SK-N-SH (cell line): ENCODE results near the gene GDAP2. TPM values are rescaled to one million over a fixed set of nuclear protein-coding genes. Genes with fewer than 3 reads are reported as not detected.
A peak's percentile ranks its signal among the peaks of the same experiment; 100 is the strongest.

Experiments
- CTCF ChIA-PET: fragments of 300-600, 350-600 bp; formaldehyde crosslinking; extraction: SDS; loops from one replicate; lab custom pipeline; 2021; lab: Yijun Ruan, JAX
- POLR2A ChIA-PET: fragments of 350-600 bp; sonication (Branson Sonifier 250); formaldehyde crosslinking; extraction: SDS; loops from one replicate; lab custom pipeline; 2020; ENCODE audit warnings: antibody characterized with exemption, inconsistent platforms; lab: Yijun Ruan, JAX
- DNase-seq: peaks from one replicate; pipeline ENCODE4 v3.0.0; 2012
- H2AFZ ChIP-seq: fragments of 200-600 bp; sonication (generic); 2 replicates; pipeline ENCODE4 v1.8.1; 2016; ENCODE audit warnings: antibody characterized with exemption, mild to moderate bottlenecking, low read depth
- H3F3A ChIP-seq: fragments of 200-600 bp; sonication (generic); replicated peaks from 2 replicates; pipeline ENCODE3; 2016; ENCODE audit warnings: antibody characterized with exemption, mild to moderate bottlenecking; ENCODE audit not compliant: insufficient read depth
- H3K27ac ChIP-seq, 2 experiments: fragments of 200-500 bp in 1 of 2; fragments of 200-600 bp in 1 of 2; sonication (Bioruptor generic) in 1 of 2; sonication (generic), shearing (Covaris generic) in 1 of 2; 2 replicates each; pipeline versions ENCODE4 v1.5.1 to v1.6.1; 2014 to 2016; ENCODE audit warnings: low read depth in 2 of 2, inconsistent platforms in 1 of 2, low read length in 1 of 2, mild to moderate bottlenecking in 1 of 2, mixed read lengths in 1 of 2
- H3K27me3 ChIP-seq: fragments of 200-600 bp; sonication (generic), shearing (Covaris generic); 2 replicates; pipeline ENCODE4 v1.6.1; 2016; ENCODE audit warnings: mixed run types; ENCODE audit not compliant: insufficient read depth
- H3K36me3 ChIP-seq, 2 experiments: fragments of 200-500 bp in 1 of 2; fragments of 200-600 bp in 1 of 2; sonication (Bioruptor generic) in 1 of 2; sonication (generic) in 1 of 2; replicated peaks in 1 of 2; 2 replicates each; pipeline versions ENCODE3 to v1.5.1; 2014 to 2016; ENCODE audit warnings: low read length in 1 of 2, mild to moderate bottlenecking in 1 of 2; ENCODE audit not compliant: insufficient read depth in 2 of 2, control insufficient read depth in 1 of 2
- H3K4me1 ChIP-seq, 2 experiments: fragments of 200-500 bp in 1 of 2; fragments of 200-600 bp in 1 of 2; sonication (Bioruptor generic) in 1 of 2; sonication (generic), shearing (Covaris generic) in 1 of 2; 2 replicates each; pipeline versions ENCODE4 v1.5.1 to v1.6.1; 2014 to 2016; ENCODE audit warnings: low read depth in 1 of 2, low read length in 1 of 2, mixed run types in 1 of 2; ENCODE audit not compliant: insufficient read depth in 2 of 2, control insufficient read depth in 1 of 2
- H3K4me2 ChIP-seq: fragments of 200-600 bp; sonication (generic), shearing (Covaris generic); 2 replicates; pipeline ENCODE4 v1.6.1; 2017; ENCODE audit warnings: mixed run types
- H3K4me3 ChIP-seq, 2 experiments: fragments of 200-500 bp in 1 of 2; fragments of 200-600 bp in 1 of 2; sonication (Bioruptor generic) in 1 of 2; sonication (generic), shearing (Covaris generic) in 1 of 2; 2 replicates each; pipeline versions ENCODE4 v1.5.1 to v1.8.1; 2014 to 2016; ENCODE audit warnings: low read depth in 2 of 2, inconsistent platforms in 1 of 2, low read length in 1 of 2, mild to moderate bottlenecking in 1 of 2, mixed read lengths in 1 of 2, moderate library complexity in 1 of 2
- H3K79me2 ChIP-seq: fragments of 200-600 bp; sonication (generic); 2 replicates; pipeline ENCODE4 v1.8.1; 2017; ENCODE audit warnings: mild to moderate bottlenecking; ENCODE audit not compliant: insufficient read depth
- H3K9ac ChIP-seq: fragments of 200-600 bp; sonication (generic); 2 replicates; pipeline ENCODE4 v1.6.1; 2017; ENCODE audit warnings: mixed run types
- H3K9me2 ChIP-seq: fragments of 200-600 bp; sonication (generic); 2 replicates; pipeline ENCODE4 v1.6.1; 2017; ENCODE audit warnings: mixed run types
- H3K9me3 ChIP-seq: fragments of 200-600 bp; sonication (generic); 2 replicates; pipeline ENCODE4 v1.6.1; 2017; ENCODE audit warnings: mixed run types, mild to moderate bottlenecking, moderate library complexity
- H4K20me1 ChIP-seq: fragments of 200-600 bp; sonication (generic); 2 replicates; pipeline ENCODE4 v1.6.1; 2017; ENCODE audit warnings: mild to moderate bottlenecking, mixed run types; ENCODE audit not compliant: insufficient read depth
- FOSL2 ChIP-seq: IDR thresholded peaks from 2 replicates; pipeline ENCODE4 v1.4.0; 2012; ENCODE audit warnings: low read depth, mild to moderate bottlenecking, moderate library complexity, borderline replicate concordance
- FOXJ3 ChIP-seq: sonication (generic); formaldehyde crosslinking; IDR thresholded peaks from 2 replicates; pipeline ENCODE4 v1.5.1; 2020; ENCODE audit warnings: mild to moderate bottlenecking, missing genetic modification reagents
- PBX3 ChIP-seq: IDR thresholded peaks from 2 replicates; pipeline ENCODE4; 2012
- TCF12 ChIP-seq: IDR thresholded peaks from 2 replicates; pipeline ENCODE4 v1.4.0; 2012
- TEAD4 ChIP-seq: IDR thresholded peaks from 2 replicates; pipeline ENCODE4 v1.4.0; 2012; ENCODE audit warnings: mild to moderate bottlenecking, borderline replicate concordance; ENCODE audit not compliant: insufficient read depth
- ZBTB33 ChIP-seq: IDR thresholded peaks from 2 replicates; pipeline ENCODE4 v1.4.0; 2012; ENCODE audit warnings: low read depth, borderline replicate concordance
- WGBS: methylation state at CpG from one replicate; pipeline ENCODE4 v1.1.6; 2017; ENCODE audit warnings: low lambda C conversion rate; 5-methylcytosine and 5-hydroxymethylcytosine counted together
- polyA plus RNA-seq, 3 experiments: library from polyadenylated mRNA; depleted of rRNA; stranded (reverse); fragments of >200 nt; gene quantifications; 2 replicates each; pipeline ENCODE4 v1.2.3, GENCODE V29; 2012
- TF ChIP-seq, protein P1 (sequence below): fragments of 150-350 bp; IDR thresholded peaks from 2 replicates; pipeline ENCODE4 v1.6.1; 2016; ENCODE audit warnings: mild to moderate bottlenecking, low read depth, low read length

Gene GDAP2
- polyA plus RNA-seq, 1 of the 3 experiments (the other 2 are of a cell fraction): 5.6 TPM

DNA sequence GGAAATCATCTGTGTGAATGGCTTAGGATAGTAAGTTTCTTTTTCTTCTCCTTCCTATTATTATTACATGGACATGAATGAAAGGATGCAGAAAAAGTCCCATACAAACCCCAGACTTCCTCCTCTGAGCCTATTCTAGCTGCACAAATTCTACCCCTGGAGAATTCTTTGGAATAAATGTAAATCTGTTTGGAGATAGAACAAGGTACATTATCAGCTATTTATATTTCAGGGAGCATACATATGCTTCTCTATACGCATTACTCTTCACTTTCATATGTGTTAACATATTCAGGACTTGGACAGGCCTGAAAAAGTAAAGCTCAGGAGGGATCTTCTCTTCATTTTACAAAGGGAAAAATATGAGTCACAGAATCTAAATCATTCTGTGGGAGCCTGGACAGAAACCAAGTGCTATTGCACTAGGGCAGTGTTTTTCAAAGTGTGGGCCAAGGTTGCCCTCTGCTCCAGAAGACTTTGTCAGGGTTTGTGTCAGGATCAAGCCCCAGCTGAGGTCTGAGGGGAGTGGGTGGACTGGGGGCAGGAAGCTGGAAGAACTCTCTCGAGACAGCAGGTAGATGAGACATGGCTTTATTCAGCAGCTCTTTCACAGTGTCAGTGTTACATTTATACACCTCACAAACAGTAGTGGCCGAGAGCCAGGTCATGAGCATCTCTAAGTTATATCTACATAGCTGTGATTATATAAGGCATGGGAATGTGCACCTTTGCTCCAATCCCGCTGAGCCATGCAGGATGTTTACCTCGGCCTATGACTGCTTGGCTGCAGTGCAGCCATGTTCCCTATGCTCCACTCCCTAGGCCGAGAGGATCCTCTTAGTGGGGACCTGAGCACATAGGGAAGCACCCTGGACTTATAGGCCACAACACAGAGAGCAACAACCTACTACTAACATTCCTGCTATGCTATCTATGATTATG, 114.3 kb downstream of the GDAP2 start:
- 76% methylated on average over 6 of the region's 6 CpGs for WGBS
- Histone ChIP-seq H4K20me1 (no peaks in the 10 kb centered on the region), H3K36me3 (no peaks in the 10 kb centered on the region), H3F3A (peaks cover 10% of the 10 kb centered on the region), H3K4me1 (peaks cover 12 to 18% of the 10 kb centered on the region in 2 experiments; a peak in 3 of 4 replicates), H3K9me3 (no peaks in the 10 kb centered on the region), H2AFZ (no peak overlapping the region), H3K27me3 (no peaks in the 10 kb centered on the region), H3K27ac (peak overlapping the region in 1 of 2 experiments; percentile 64; a peak in 3 of 4 replicates), H3K9me2 (no peaks in the 10 kb centered on the region), H3K79me2 (no peaks in the 10 kb centered on the region), H3K4me2 (no peak overlapping the region), H3K9ac (no peak overlapping the region), H3K4me3 (no peak overlapping the region)
- DNase-seq: no peak
- CTCF ChIA-PET: interaction anchor here (1.0 to 6.7 kb wide), 5 partner anchors 11 to 84 kb away, joined by 3 to 57 read pairs (median 3); no protein-coding TSS in a partner anchor
- TF ChIP-seq ZBTB33 (no peak), FOSL2 (peak; percentile 65; the same call in 1 of the 2 replicates), PBX3 (peak; percentile 20; the same call in 1 of the 2 replicates), FOXJ3 (no peak), TEAD4 (no peak), TCF12 (peak; percentile 27; the same call in 1 of the 2 replicates)
- TF ChIP-seq, protein P1, sequence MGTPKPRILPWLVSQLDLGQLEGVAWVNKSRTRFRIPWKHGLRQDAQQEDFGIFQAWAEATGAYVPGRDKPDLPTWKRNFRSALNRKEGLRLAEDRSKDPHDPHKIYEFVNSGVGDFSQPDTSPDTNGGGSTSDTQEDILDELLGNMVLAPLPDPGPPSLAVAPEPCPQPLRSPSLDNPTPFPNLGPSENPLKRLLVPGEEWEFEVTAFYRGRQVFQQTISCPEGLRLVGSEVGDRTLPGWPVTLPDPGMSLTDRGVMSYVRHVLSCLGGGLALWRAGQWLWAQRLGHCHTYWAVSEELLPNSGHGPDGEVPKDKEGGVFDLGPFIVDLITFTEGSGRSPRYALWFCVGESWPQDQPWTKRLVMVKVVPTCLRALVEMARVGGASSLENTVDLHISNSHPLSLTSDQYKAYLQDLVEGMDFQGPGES: no peak
- POLR2A ChIA-PET: no interaction called here

Other genes starting within 250 kb of the GDAP2 start
- gene WDR3, start 118 bp upstream of the GDAP2 start, polyA plus RNA-seq (2012; rRNA removed): 26.9 and 37.4 TPM in 2 replicates